GM19397 (cell line): ENCODE measurements around the gene IRX2.

Experiments used
- ATAC-seq: cut with Tn5 transposase; IDR thresholded peaks from one replicate; pipeline ENCODE4 v1.9.1; 2021; ENCODE audit warnings: mild to moderate bottlenecking, moderate library complexity; ENCODE audit not compliant: unreplicated experiment

The IRX2 gene

DNA sequence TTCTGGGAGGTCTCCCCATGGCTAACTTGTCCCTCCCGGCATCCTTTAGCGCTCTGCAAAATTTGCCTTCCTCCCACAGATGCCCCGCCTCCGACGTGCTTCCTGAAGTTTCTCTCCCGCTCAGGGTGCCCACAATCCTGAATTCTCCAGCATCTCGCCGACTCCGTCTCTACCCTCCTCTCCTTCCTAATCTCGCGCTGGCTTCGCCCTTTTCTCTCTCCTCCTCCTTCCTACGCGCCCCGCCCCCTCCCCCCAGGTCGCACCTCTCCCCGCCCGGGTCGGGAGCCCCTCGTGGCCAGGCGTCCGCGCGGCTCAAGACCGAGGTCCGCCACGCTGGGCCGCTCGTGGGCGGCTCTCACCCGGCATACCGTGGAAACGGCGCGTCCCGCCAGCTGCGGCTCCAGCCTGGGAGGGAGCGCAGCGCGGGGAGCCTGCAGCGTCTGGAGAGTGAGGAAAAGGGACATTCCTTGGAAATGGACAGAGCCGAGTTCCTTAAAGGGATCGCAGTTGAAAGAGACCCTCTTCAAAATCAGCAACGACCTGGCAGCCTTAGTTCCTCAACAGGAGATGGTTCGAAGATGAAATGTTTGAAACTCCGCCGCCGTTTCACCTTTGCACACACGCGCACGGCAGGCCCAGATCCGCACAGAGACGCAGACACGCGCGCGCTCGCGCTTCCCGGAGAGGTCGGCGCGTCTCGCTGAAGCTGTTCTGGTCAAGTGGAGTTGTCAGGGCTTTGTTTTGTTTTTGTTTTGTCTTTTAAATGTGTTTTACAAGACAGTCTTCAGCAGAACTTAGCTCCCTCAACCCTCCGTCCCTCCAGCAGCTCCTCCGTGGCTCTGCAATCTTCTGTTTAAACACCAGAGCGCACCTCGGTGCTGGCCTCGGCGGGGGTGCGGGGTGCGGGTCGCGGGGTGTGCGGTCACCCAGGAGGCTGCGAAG is 5.0 kb upstream of the IRX2 start:
- no peak for ATAC-seq

GRCh38 chr5:2755681-2756171 is 4.2 kb upstream of the IRX2 start:
- ATAC-seq: no peak

DNA sequence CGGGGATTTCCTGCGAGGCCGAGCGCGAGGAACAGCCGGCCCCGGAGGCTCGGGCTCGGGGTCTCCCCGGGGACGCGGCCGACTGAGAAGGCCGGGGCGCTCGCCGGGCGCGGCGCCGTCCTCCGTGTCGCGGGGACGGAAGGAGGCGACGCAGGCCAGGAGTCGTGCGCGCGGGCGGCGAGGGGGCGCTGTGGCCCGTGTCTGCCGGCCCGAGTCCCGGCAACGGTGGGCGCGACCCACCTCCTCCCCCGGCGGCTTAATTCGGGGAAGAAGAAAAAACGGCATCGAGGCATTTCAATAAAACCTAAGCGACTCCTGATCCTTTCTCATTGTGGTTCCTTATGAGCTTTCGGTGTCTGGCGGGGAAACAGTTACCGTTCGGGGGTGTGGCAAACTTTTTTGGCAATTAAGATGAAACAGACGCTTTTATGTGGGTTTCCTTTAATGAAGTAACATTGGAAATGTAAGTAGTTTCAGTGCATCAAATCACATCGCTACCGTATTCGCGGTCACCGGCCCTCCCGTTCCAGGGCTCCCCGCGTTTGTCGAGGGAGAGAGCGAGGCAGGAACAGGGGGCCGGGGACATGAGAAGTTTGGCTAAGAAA is 3.7 kb upstream of the IRX2 start:
- ATAC-seq: no peak

- no peak for ATAC-seq
Observed at GRCh38 chr5:2754581-2755075, 3.2 kb upstream of the IRX2 start.

GRCh38 chr5:2753452-2754420 is 2.3 kb upstream of the IRX2 start:
- no peak for ATAC-seq

GRCh38 chr5:2752821-2753439 is 1.5 kb upstream of the IRX2 start:
- no peak for ATAC-seq

GRCh38 chr5:2752059-2752820 is 763 bp upstream of the IRX2 start:
- ATAC-seq: no peak

DNA sequence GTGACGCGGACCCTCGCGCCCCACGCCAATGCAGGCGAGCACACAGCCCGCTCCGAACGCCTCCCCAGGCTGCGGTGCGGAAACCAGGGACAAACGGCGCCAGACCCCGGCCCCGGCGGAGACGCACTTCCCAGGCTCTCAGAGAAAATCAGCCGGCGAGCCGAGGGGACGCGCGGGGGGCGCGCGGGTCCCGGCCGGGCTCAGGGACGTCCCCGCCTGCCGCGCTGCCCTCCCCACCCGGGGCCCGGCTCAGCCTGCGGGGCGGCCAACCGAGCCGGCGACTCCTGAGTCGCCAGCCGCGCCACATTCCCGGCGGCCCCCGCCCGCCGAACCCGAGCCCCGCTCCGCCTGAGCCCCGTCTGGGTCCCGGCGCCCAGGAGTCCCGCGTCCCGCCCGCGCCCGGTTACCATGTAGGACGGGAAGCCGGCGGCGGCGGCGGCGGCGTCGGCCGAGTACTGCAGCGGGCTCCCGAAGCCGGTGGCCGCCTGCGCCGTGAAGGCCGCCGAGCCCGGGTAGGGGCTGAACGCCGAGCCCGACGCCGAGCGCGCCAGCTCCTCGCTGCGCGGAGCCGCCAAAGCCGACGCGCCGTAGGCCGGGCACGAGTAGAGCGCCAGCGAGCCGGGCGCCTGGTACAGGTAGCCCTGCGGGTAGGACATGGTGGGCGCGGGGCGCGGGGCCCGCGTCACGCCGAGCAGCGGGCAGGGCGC is 566 bp downstream of the IRX2 start:
- ATAC-seq: no peak

DNA sequence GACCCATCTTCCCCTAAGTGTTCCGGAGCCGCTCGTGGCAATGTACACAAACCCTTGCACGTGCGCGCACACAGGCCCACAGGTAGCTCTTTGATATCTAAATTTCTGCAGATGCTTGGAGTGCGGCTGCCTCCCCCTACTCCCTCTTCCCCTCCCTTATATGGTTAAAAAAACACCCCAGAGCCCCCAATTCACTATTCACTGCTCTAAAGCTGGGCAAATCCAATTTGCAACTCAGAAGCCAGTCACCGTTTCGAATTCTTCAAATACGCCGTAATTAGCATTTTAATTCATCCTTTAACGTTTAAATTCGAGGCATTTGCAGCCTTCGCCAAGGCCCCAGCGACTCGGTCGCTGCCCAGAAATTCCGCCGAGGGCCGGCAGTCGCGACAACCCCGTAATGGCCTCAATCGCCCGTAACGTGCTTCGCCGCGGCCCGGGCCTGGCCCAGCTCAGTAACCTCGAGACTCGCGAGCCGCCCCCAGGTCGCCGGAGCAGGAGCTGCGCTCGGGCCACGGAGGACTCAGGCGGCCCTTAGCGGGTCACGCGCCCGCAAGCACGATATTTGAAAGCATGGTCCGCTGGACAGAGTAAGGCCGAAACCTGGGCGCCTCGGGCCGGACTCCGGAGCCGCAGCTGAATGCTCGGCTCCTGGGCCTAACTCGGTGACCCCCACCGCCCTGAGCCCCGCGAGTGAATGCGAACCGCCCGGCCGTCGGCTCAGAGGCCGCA is 1.3 kb downstream of the IRX2 start:
- no peak for ATAC-seq

DNA sequence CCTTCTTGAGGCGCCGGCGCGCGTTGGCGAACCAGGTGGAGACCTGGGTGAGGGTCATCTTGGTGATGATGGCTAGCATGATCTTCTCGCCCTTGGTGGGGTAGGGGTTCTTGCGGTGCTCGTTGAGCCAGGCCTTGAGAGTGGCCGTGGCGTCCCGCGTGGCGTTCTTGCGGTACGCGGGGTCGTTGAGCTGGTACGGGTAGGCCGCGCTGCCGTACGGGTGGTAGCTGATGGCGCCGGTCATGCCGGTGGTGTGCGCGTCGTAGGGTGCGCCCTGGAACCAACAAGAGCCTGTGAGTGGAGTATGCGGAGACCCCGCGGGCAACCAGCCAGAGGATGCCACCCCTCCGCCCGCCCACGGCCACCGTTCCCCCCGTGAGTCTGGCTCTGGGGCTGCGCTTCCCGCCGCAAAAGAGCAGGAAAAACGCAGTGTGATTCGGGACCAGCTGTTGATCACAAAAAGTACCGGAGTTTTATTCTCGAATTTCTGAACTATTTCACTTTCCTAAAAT is 1.9 kb downstream of the IRX2 start:
- no peak for ATAC-seq

DNA sequence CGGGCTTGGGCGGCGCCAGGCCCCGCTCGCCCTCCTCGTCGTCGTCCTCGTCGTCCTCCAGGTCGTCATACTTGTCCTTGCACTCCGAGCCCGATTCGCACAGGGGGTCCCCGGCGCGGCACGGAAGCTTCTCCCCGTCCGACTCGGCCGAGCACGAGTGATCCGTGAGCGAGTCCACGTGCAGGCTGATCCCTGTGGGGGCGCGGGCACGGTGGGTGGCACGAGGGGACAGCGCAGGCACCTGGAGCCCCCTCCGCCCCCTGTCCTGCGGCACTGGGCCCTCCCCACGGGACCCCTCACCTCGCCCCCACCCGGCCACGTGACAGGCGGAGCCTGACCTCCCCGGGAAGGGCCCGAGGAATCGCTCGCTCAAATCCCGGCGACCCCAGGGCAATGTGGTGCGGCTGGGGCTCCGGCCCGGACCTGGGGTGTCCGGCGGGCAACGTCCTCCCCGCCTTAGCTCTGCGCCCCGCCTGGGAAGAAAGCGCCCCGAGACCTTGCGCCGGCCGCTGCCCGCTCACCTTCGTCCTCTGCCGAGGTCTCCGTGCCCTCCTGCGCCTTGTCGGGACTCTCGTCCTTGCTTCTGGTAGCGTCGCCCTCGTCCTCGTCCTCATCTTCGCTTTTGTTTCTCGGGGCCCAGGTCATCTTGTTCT is 2.5 kb downstream of the IRX2 start:
- no peak for ATAC-seq

DNA sequence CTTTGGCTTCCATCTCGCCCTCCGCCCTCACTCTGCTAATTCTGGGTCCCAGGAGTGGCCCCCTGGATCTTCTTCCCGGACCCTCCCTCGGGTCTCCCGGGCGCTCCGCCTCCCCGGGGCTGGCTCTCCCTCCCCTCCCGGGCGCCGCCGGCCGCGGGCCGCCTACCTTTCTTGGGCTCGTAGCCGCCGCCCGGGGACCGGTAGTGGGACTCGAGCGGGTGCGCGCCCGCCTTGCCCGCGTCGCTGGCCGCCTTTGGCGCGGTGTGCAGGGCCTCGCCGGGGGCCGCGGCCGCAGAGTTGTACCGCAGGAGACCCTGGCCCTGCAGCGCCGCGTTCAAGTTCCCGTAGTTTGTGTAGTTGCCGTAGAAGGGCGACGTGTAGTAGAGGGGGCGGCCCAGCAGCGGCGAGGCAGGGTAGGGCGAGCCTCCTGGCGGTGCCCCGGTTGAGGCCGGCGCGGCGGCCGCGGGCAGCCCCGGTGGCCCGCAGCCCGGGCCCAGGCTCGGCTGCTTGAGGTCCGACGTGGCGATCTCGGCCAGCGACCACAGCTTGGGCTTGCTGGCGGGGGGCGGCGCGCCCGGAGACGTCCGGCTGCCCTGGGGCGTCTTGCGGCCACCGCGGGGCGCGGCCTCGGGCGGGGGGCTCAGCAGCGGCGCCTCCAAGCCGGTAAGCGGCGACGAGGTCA is 3.2 kb downstream of the IRX2 start:
- no peak for ATAC-seq

GRCh38 chr5:2747363-2748162 is 3.9 kb downstream of the IRX2 start:
- ATAC-seq: no peak

DNA sequence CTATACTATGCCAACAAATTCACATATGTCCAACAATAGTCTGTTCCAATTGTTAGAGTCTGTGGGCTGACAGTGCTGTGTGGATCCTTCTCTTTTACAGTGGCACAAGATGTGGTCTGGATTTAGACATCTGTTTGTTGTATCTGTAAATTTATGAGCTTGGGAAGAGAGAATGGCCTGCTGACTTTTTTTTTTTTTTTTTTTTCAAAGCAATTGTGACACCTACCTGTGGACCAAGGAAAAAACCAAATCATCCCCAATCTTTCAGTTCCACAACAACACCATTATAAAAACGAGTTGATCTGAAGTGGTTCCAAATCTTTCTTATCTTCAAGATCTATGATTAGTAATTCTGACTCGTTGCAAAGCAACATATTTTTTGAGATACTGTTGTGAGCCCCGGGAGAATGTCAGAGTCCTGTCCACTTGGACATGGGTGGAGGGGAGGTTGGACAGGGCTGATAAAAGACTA is 4.9 kb downstream of the IRX2 start:
- no peak for ATAC-seq

GRCh38 chr5:2744485-2744884 is 7.0 kb downstream of the IRX2 start:
- ATAC-seq: no peak
